Daoy (cell line): ENCODE data around the gene BRI3BP. TPM values are rescaled to one million over a fixed set of nuclear protein-coding genes. Genes with fewer than 3 reads are reported as not detected.
"Not testable (repeated sequence)": the region's sequence is repeated elsewhere in the genome, so short reads cannot be mapped to it uniquely, and the experiment has no call there.

Experiments
- DNase-seq: peaks from one replicate; pipeline ENCODE4 v3.0.0-alpha.2; 2015; ENCODE audit warnings: low read depth
- total RNA-seq: library from RNA; depleted of rRNA; stranded (reverse); fragments of >200 nt; shearing (Covaris generic); gene quantifications from 2 replicates; pipeline ENCODE4 v1.2.3, GENCODE V29; 2014

BRI3BP gene
- total RNA-seq, 1 experiment from 2014 or later = 13.4 TPM

DNA sequence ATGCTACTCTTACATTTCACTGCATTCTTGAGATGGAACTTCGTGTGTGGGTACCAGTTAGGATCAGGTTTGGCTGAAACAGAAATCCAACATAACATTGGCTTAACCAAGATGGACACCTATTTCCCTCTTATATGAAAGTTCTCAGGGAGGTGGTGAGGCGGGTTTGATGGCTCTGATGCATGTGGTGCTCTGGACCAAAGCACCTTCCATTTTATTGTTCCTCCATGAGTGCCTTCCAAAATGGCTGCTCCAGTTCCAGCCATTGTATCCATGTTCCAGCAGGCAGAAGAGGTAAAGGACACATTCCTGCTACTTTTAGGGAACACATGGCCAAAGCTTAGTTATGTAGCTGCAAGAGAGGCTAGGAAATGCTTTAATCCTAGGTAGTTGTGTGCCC, 29.6 kb downstream of the BRI3BP start:
- no peak for DNase-seq

DNA sequence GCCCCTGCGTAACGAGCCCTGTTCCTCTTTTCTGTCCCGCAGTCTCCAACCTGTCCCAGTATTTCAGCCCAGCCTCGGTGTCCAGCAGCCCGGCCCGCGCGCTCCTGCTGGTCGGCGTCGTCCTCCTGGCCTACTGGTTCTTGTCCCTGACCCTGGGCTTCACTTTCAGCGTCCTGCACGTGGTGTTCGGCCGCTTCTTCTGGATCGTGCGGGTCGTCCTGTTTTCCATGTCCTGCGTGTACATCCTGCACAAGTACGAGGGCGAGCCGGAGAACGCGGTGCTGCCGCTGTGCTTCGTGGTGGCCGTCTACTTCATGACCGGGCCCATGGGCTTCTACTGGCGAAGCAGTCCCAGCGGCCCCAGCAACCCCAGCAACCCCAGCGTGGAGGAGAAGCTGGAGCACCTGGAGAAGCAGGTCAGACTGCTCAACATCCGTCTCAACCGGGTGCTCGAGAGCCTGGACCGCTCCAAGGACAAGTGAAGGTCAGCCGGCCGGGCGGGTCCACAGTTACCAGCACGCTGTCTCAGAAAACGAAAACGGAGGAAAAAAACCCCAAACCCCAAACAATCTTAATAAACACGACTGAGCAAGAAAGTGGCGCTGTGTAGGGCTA, 31.6 kb downstream of the BRI3BP start:
- DNase-seq = no peak

DNA sequence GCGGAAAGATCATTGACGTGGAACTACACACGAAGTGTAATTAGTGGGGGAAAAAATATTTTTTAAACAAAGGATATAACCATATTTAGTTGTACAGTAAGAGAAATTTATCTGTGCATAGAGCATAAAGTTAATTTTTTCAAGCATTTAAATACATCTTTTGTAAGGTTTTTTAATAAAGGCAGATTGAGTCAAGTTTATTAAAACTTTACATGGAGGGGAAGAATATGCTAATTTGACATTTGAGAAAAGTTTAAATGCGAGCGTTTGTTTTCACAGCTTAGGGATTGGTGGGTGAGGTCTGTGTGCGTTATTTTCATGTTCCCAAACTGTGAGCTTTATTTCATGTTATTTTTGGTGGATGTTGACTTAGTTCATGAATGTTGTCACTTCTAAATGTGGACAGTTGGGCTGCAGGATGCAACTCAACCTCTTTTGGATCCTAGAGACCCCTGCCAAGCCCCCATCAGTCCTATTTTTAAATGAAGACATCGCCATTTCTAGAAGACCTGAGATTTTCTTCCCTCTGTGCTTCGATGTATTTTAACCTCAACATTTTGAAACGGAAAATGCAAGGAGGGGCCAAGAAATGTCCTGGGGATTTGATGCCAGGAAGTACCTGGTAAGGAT, 32.3 kb downstream of the BRI3BP start:
- DNase-seq = no peak

DNA sequence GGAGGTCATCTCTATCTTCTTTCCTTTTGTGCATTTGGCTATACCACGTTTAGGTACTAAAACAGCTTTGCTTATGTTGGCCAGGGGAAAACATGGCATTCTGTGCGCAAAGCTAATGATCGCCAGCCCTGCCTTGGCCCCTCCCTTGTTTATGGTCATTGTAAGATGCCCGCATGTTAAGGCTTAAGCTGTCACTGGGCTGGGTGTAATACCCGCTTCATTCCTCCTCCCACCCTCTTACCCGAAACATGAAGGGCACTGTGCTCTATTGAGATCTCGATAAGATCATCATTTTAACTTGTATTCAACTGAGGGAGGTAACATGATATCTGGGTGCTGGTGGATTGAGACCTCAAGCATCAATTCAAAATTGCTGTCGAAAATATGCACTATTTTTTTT, 34.7 kb downstream of the BRI3BP start:
- no peak for DNase-seq

DNA sequence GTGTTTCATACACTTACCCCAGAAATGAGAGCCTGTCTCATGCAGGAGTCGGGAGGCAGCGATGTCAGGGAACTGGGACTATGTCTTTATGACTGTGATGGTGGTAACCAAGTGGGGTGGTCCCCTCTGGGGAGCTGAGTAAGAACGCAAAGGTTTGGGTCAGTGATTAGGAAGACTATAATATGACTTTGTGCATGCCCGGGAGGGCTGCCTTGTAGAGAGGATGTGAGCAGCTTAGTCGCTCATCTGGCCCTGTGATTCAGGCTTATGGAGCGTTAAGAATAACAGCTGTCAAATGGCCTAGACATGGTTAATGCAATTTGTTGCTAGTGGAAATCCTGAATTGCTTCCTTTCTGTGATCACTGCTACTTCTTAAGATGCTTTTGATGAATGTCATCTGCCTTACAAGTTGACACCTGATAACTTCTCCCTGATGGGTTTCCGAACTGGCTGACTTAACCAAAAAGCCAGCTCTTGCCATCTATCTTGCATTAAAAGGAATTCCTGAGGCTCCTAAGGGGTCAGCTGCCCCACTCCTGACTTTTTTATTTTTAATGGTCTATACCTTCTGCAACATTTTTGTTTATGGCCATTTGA, 36.4 kb downstream of the BRI3BP start:
- DNase-seq = peak; percentile 33

DNA sequence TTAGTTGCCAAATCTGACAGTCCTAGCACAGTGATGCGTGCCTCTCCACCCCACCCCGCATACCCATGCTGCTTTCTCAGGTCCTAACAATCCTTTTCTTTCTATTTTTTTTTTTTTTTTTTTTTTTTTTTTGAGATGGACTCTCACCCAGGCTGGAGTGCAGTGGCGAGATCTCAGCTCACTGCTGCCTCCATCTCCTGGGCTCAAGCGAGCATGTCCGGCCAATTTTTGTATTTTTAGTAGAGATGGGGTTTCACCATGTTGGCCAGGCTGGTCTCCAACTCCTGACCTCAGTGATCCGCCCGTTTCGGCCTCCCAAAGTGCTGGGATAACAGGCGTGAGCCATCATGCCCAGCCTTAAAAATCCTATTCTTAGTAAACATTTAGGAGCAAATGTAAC, 38.0 kb downstream of the BRI3BP start:
- not testable (repeated sequence) for DNase-seq

DNA sequence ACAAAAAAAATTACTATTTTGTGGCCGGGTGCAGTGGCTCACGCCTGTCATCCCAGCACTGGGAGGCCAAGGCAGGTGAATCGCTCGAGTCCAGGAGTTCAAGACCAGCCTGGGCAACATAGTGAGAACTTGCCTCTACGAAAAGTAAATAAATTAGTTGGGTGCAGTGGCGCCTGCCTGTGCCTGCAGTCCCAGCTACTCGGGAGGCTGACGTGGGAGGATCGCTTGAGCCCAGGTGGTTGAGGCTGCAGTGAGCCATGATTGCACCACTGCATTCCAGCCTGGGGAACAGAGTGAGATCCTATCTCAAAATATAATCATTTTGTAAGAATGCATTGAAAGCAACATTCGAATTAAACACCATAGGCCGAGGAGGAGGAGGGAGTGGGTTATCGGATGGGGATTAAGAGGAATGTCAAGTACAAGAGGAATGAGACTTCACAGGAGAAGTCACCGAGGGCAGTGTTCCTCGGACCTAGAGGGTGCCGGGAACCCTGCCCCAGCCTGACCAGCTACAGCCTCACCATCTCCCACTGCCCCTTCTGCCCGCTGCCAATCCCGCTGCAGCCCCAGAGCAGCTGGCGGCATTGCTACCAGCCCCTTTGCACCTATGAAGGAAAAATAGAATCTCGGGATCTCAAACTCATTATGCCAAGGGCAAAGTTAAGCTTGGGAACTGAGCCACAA, 39.2 kb downstream of the BRI3BP start:
- DNase-seq = no peak

DNA sequence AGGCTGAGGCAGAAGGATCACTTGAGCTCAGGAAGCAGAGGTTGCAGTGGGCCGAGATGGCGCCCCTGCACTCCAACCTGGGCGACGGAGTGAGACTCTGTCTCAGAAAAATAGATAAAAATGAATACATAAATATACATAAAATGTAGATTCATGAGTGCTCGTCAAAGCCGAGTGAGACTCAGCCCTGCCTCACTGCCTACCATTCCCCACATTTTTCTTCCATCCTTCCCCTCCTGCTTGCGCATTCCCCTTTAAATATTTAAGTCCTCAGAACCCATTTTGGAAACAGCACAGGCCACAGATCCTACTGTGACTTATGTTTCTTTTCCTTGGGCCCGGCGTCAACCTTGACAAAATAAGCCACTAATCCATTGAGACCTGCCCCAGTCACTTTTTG, 39.8 kb downstream of the BRI3BP start:
- DNase-seq = no peak

DNA sequence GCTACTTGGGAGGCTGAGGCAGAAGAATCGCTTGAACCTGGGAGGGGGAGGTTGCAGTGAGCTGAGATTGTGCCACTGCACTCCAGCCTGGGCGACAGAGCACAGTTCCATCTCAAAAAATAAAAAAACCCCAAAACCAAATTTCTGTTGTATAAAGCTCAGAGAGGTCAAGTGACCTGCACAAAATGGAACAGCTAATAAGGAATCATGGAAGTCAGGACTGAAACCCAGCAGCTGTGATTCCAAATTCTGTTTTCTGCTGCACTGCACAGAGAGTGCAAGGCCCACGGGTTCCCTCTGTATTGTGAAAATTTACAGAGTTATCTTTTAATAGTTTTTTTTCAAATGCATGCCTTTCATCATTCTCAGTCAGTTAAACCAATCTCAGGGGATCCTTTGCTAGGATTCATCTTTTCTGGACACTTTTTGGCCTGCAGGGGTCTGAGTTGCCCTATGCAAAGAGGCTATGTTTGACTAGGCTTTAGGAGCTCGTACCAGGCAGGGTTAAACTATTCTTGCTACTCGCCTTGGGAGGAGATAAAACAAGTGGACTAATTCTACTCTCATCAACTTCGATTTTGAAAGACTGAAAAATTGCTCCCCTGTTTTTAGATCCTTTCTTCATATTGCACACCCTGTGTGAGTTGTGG, 45.7 kb downstream of the BRI3BP start:
- no peak for DNase-seq

DNA sequence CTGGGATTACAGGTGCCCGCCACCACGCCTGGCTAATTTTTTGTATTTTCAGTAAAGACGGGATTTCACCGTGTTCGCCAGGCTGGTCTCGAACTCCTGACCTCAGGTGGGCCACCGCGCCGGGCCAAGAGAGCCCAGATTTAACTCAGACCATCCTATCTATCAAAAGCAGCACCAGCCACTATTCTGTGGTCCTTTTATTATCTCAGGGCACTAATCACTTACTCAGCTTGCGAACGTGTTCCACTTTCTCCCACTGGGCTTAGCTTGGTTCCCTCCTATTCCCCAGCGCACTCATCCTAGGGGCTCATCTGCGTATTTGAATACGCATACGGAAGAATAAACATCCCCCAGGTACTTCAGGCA, 55.6 kb downstream of the BRI3BP start:
- no peak for DNase-seq

DNA sequence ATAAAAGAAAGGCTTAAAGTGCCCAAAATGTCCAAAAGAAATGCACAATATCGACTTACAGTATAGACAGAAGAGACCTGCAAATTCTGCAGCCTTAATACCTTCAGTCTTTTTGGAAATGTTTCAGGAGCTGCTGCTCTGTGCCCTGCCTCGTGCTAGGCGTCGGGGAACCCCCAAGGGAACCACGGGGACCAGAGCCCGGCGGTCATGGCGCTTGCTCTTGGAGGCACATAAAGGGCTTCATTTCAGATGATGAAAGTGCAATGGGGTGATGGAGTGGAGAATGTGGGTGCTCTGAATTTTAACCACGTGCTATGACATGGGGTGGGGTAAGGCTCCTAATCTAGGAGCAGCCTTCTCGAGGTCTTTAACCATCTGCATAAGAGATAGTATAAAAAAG, 57.0 kb downstream of the BRI3BP start:
- DNase-seq = no peak

DNA sequence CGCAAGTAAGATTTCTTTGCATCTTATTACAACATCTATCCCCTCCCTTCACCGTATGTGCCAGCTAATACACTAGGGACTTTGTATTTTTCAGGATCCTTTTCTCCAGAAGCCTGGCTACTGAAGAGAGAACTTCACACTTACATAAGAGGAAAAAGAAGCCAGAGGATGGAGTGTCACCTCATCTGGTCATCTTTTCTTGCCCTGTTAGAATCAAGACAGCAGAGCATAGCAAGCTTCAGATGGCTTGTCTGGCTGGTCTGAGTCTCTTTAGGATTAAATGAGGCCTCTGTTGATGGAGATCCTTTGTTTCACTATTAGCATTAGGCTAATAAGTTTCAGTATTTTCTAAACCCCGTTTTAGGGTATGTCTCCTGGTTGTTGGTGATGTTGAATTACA, 57.4 kb downstream of the BRI3BP start:
- DNase-seq = no peak

DNA sequence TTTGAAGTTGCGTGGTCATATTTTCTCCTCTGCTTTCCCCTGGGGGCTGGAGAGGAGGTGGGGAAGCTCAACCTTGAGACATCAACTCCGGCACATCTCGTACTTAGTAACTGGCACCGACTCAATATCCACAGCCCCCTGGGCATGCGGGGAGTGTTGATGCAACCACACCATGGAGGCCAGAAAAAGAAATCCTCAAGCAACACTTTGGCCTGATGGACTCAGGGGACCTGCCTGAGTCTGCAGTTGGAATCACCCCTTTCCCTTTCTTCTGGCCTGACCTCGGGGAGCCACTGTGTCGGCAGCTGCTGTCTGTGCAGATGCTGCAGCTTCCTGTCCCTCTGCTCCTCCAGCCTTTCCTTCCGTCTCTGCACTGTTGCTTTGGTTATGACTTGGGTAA, 60.4 kb downstream of the BRI3BP start:
- DNase-seq = no peak

DNA sequence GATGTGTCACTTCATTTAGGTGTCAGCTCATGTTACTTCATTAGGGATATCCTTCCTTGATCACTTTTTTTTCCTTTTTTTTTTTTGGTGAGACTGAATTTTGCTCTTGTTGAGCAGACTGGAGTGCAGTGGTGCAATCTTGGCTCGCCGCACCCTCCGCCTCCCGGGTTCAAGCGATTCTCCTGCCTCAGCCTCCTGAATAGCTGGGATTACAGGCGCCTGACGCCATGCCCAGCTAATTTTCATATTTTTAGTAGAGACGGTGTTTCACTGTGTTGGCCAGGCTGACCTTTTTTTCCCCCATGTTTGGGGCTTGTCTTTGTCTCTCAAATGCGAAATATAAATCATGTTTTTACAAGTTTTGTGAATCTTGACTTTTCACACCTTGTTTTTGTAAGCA, 62.1 kb downstream of the BRI3BP start:
- DNase-seq = no peak

DNA sequence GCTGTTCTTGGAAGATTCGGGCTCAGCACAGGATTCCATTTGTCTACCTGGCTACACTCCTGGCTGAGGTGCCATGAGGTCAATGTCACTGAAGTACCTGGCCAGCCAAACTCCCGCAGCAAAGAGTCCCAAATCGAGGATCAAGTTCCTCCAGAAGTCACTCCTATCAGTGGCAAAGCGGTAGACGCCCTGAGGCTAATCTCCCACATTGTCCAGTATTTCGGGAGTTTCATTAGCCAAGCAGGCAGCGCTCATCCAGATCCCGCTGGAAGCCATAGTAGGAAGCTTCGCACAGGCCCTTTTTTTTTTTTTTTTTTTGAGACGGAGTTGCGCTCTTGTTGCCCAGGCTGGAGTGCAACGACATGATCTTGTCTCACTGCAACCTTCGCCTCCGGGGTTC, 62.9 kb downstream of the BRI3BP start:
- DNase-seq = no peak

DNA sequence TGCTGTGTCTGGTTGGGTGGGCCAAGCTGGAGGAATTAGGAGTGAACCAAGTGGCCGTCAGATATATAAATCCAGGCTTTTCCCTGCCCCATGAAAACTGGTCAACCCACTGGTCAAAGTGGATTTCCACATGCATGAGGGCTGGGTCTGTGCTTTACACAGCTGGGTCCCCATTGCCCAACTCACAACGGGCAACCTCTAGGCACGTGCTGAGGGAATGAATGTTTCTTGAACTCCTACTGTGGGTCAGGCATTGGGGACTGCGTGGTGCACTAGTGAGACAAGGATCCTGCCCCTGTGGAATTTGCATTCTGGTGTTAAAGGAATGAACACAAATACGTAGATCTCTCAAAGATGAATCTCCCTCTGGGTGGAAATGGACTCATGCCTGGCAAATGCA, 64.3 kb downstream of the BRI3BP start:
- DNase-seq = no peak

DNA sequence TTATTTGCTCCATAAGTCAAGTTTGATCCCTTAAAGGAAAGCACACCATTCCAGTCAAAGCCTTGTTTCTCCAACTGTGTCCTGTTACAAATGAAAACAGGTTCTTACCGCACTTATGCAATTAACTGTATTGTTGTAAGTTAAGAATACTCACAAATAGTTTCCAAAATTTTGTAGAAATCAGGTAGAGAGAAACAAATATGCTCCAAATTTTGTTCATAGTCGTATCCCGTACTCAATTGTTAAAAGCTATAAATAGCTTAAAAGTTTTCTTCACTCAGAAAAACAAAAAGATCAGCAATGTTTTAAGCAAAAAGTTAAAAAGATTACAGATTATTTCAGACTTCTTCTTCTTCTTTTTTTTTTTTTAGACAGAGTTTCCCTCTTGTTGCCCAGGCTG, 67.8 kb downstream of the BRI3BP start:
- no peak for DNase-seq

DNA sequence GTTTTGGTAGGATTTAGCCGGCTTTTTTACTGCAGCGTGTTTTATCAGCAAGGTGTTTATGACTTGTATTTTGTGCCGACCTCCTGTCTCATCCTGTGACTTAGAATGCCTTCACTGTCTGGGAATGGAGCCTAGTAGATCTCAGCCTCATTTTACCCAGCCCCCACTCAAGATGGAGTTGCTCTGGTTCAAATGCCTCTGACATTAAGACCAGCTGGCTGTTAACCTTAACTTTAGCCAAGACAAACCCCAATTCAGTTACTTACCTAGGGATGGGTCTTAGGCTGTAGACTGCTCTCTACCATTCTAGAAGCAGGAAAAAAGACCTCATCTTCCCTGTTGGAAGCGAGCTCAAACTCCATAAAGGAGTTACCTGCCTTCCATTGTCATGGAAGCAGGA, 70.1 kb downstream of the BRI3BP start:
- DNase-seq = not testable (repeated sequence)

DNA sequence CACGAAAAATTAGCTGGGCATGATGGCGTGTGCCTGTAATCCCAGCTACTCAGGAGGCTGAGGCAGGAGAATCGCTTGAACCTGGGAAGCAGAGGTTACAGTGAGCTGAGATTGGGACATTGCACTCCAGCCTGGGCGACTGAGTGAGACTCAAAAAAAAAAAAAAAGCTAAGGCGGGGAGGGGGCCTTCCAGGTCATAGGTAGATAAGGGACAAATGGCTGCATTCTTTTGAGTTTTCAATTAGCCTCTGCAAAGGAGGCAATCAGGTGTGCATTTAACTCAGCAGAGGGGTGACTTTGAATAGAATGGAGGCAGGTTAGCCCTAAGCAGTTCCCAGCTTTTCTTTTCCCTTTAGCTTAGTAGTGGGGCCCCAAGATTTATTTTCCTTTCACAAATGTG, 71.0 kb downstream of the BRI3BP start:
- DNase-seq = no peak

DNA sequence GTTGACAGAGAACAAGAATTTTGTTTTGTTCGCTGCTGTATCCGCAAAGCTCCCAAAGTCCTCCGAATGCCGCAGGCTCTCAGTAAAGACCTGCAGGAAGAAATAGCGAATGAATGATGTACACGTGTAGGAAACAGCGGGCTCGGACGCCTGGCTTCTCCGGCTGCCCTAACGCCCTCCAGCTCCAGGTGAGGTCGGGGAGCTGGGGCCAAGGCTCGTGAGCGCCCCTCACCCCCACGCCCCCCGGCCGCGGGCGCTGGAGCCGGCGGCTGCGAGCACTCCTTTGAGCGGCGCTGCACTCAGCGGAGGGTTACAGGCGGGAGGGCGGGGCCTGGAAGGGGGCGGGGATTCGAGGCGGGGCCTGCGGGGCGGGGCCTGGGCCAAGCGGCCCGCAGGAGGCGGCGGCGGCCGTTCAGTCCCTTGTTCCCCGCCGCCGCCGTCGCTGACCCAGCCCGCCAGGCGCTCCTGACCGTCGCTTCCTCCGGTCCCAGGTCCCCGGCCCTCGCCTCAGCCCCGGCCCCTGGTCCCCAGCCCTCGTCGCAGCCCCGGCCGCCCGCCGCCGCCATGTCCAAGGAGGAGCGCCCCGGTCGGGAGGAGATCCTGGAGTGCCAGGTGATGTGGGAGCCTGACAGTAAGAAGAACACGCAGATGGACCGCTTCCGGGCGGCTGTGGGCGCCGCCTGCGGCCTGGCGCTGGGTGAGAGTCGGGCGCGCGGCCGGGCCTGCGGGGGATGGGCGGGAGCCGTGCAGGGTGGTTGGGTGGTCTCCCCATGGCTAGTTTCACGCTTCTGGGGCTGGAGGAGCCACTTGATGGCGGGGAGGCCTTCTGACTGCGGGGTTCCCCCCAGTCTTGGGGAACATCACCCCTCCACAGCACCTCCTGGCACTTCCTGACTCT, 71.8 kb downstream of the BRI3BP start, which contains the start of gene AACS:
Gene AACS (plus strand): TSS at position 415 of the 898 bp plus-strand sequence. CDS start 150 bp downstream, at position 565.
- peak; percentile 82 for DNase-seq

DNA sequence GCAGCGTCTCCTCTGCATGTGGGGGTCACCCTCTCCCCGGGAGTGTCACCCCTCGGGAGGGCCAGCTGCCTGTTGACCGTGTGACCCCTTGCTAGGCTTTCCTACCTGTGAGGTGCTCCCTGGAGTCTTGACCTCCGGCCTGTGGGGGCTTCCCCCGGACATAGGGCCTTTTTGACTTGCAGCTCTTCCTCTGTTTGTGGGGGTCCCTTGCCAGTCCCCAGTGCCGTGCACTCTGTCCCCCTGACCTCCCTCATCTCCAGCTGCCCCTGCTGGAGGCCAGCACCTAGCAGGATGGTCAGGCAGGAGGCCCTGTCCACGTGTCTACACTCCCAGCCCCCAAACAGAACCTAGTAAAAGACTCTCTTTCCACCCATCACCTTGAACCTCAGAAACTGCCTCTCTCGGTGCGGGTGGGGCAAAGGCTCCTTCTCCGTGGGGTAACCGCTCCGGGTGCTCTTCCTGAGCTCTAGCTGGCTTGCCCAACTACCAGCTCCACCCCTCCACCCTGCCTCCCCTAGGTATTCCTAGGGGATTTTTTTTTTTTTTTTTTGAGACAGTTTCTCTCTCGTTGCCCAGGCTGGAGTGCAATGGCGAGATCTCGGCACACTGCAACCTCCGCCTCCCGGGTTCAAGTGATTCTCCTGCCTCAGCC, 72.6 kb downstream of the BRI3BP start:
- no peak for DNase-seq
